Left lung (tissue), 10 donors: Measurements from ENCODE around the gene TMEM74B. TPM values are rescaled to one million over a fixed set of nuclear protein-coding genes. Genes with fewer than 3 reads are reported as not detected.

Source experiments
- ATAC-seq: fragments of 200-7000 bp; cut with Tn5 transposase; one replicate; pipeline ENCODE4 v1.9.1; 2020; ENCODE audit warnings: moderate library complexity
- DNase-seq, 4 donors: peaks; one replicate each; pipeline ENCODE4 v3.0.0-alpha.2; 2013 to 2020
- H3K27ac ChIP-seq, 2 donors: fragments of 200-600 bp; sonication (generic) in 1 of 2; one replicate each; pipeline versions ENCODE4 v1.5.0 to v1.8.0; 2020 to 2021
- H3K27me3 ChIP-seq, 2 donors: fragments of 200-600 bp; sonication (generic) in 1 of 2; one replicate each; pipeline versions ENCODE4 v1.5.0 to v1.8.0; 2020 to 2021
- H3K36me3 ChIP-seq, 2 donors: fragments of 200-600 bp; sonication (generic) in 1 of 2; one replicate each; pipeline versions ENCODE4 v1.5.0 to v1.8.0; 2020 to 2021
- H3K4me1 ChIP-seq, 2 donors: fragments of 200-600 bp; one replicate each; pipeline ENCODE4 v1.8.0; 2021
- H3K4me3 ChIP-seq, 2 donors: fragments of 200-600 bp; sonication (generic) in 1 of 2; one replicate each; pipeline versions ENCODE4 v1.5.0 to v1.8.0; 2020 to 2021; ENCODE audit warnings: mild to moderate bottlenecking in 1 of 2
- H3K9me3 ChIP-seq, 2 donors: fragments of 200-600 bp; sonication (generic) in 1 of 2; one replicate each; pipeline versions ENCODE4 v1.5.0 to v1.8.0; 2020 to 2021
- intact Hi-C, 2 donors: fragments of 100-400 bp; cut with DNase I; formaldehyde crosslinking; loops; one replicate each; pipeline versions ENCODE4 v1.11.2 to v1.14.2; 2022
- polyA plus RNA-seq, 6 donors: library from polyadenylated mRNA; unstranded; fragments of 120-200 nt; gene quantifications; one replicate each; pipeline ENCODE4 v1.2.1, GENCODE V29; 2013; ENCODE audit not compliant: insufficient read length in 6 of 6
- total RNA-seq, 2 donors: library from RNA; stranded (reverse); fragmentation: NEBNext Ultra II Directional; extraction: Animal tissue kit (Norgen Biotek cat#: 25700); gene quantifications; one replicate each; pipeline ENCODE4 v1.2.1, GENCODE V29; 2021
- TF ChIP-seq, protein P1 (sequence below), 2 donors: fragments of 200-600 bp; sonication (generic) in 1 of 2; IDR thresholded peaks; one replicate each; pipeline versions ENCODE4 v1.5.0 to v1.8.0; 2021; ENCODE audit warnings: antibody characterized with exemption in 2 of 2
- donor health status: DM: no; HTN: yes; CAD: no.
- donor health status: DM: no; HTN: no; CAD: no.

TMEM74B gene
- total and polyA plus RNA-seq, 8 donors = 4.0 to 16.3 (median 13.0) TPM

DNA sequence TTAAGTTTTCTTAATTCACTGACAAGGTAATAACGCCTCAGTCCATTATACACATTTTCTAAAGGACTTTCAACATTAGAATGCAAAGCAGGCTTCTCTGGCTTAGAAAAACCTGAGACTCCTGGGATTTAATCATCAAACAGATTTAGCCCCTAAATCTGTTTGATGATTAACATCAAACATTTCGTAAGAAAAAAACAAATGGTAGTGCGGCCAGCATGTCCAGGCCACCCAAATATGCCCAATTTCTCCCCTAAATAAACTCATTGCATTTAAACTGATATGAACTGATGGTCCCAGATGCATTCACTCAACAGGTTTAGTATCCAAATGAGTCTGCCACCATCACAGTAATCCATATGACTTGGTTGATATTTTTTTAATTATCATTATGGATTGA lies 6.2 kb downstream of the TMEM74B start:
- H3K27me3 ChIP-seq = peaks cover 0 to 10% of the 10 kb centered on the region in 2 donors
- TF ChIP-seq, protein P1, sequence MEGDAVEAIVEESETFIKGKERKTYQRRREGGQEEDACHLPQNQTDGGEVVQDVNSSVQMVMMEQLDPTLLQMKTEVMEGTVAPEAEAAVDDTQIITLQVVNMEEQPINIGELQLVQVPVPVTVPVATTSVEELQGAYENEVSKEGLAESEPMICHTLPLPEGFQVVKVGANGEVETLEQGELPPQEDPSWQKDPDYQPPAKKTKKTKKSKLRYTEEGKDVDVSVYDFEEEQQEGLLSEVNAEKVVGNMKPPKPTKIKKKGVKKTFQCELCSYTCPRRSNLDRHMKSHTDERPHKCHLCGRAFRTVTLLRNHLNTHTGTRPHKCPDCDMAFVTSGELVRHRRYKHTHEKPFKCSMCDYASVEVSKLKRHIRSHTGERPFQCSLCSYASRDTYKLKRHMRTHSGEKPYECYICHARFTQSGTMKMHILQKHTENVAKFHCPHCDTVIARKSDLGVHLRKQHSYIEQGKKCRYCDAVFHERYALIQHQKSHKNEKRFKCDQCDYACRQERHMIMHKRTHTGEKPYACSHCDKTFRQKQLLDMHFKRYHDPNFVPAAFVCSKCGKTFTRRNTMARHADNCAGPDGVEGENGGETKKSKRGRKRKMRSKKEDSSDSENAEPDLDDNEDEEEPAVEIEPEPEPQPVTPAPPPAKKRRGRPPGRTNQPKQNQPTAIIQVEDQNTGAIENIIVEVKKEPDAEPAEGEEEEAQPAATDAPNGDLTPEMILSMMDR (IDR thresholded peaks at IDR 0.05) = no peak
- H3K9me3 ChIP-seq = no peaks in the 10 kb centered on the region
- H3K4me3 ChIP-seq = no peak overlapping the region
- DNase-seq (no peak), ATAC-seq (no peak)
- H3K27ac ChIP-seq = no peak overlapping the region
- intact Hi-C loops = no loop called here
- no peaks in the 10 kb centered on the region for H3K4me1 ChIP-seq
- peaks cover 0 to 41% of the 10 kb centered on the region in 2 donors for H3K36me3 ChIP-seq

GRCh38 chr20:1178103-1178502 lies 6.7 kb downstream of the TMEM74B start:
- no peaks in the 10 kb centered on the region for H3K4me1 ChIP-seq
- no peak overlapping the region for H3K4me3 ChIP-seq
- intact Hi-C loops = no loop called here
- no peaks in the 10 kb centered on the region for H3K9me3 ChIP-seq
- no peak for ATAC-seq
- peaks cover 0 to 5% of the 10 kb centered on the region in 2 donors for H3K27me3 ChIP-seq
- TF ChIP-seq, protein P1 (IDR thresholded peaks at IDR 0.05) = no peak
- DNase-seq = no peak
- peaks cover 0 to 45% of the 10 kb centered on the region in 2 donors for H3K36me3 ChIP-seq
- no peak overlapping the region for H3K27ac ChIP-seq

- Histone ChIP-seq H3K36me3 (peaks cover 0 to 49% of the 10 kb centered on the region in 2 donors), H3K4me1 (no peaks in the 10 kb centered on the region), H3K9me3 (no peaks in the 10 kb centered on the region), H3K27ac (no peak overlapping the region), H3K27me3 (peaks cover 0 to 2% of the 10 kb centered on the region in 2 donors), H3K4me3 (no peak overlapping the region)
- intact Hi-C loops = no loop called here
- no peak for ATAC-seq
- no peak for DNase-seq
- TF ChIP-seq, protein P1 (IDR thresholded peaks at IDR 0.05) = no peak
These were observed 7.1 kb downstream of the TMEM74B start for GRCh38 chr20:1177680-1178079.

GRCh38 chr20:1174787-1175186 lies 10.0 kb downstream of the TMEM74B start:
- H3K36me3 ChIP-seq = peaks cover 0 to 71% of the 10 kb centered on the region in 2 donors
- no peak for ATAC-seq
- H3K27me3 ChIP-seq = no peaks in the 10 kb centered on the region
- no peak overlapping the region for H3K4me3 ChIP-seq
- no peaks in the 10 kb centered on the region for H3K9me3 ChIP-seq
- no peaks in the 10 kb centered on the region for H3K4me1 ChIP-seq
- TF ChIP-seq, protein P1 (IDR thresholded peaks at IDR 0.05) = no peak
- H3K27ac ChIP-seq = no peak overlapping the region
- intact Hi-C loops = no loop called here
- no peak for DNase-seq

DNA sequence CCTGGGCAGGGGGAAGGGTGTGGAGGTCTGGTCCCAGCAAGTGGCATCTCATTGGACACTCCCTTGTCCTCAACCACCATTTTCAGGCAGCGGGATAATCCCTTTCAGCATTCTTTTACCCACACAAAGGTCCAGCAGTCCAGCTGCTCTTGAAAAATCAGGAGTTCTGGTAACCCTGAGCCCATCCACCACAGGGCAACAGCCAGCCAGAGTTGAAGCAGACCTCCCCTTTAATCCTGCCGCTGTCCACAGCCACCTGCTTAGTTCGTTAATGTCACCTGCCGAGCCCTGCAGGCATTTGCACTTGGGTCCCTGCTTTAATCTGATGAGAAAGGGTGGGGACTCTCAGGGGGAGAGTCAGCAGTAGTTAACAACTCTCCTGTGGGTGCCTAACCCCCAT lies 11.1 kb downstream of the TMEM74B start:
- no peaks in the 10 kb centered on the region for H3K4me1 ChIP-seq
- peaks cover 0 to 82% of the 10 kb centered on the region in 2 donors for H3K36me3 ChIP-seq
- H3K4me3 ChIP-seq = no peak overlapping the region
- DNase-seq = no peak
- TF ChIP-seq, protein P1 (IDR thresholded peaks at IDR 0.05) = no peak
- no peak overlapping the region for H3K27ac ChIP-seq
- H3K27me3 ChIP-seq = no peaks in the 10 kb centered on the region
- intact Hi-C loops = no loop called here
- no peak for ATAC-seq
- H3K9me3 ChIP-seq = no peaks in the 10 kb centered on the region
